Activated T-helper 2 cell treated with anti-CD3 and anti-CD28 coated beads, Interferon-gamma antibody, Interleukin-2, Interleukin-4, amounts not matched to agents 10 μg/mL and 5 μg/mL and 100 μg/mL, durations not matched to agents 14 hours and 24 hours and 36 hours (primary cell): ENCODE data around the gene ZBTB17. TPM values are rescaled to one million over a fixed set of nuclear protein-coding genes. Genes with fewer than 3 reads are reported as not detected.
"Not testable (repeated sequence)": the region's sequence is repeated elsewhere in the genome, so short reads cannot be mapped to it uniquely, and the experiment has no call there.

Experiments used
- DNase-seq: peaks from one replicate; pipeline ENCODE4 v3.0.0; 2021; ENCODE audit warnings: low spot score
- H3K27ac Mint-ChIP-seq: one replicate; pipeline ENCODE4 v1.8.0; 2021; ENCODE audit warnings: mixed read lengths
- H3K27me3 Mint-ChIP-seq: one replicate; pipeline ENCODE4 v1.8.0; 2021; ENCODE audit warnings: low read depth, mixed read lengths
- H3K36me3 Mint-ChIP-seq: one replicate; pipeline ENCODE4 v1.8.0; 2021; ENCODE audit warnings: low read depth, mixed read lengths
- H3K4me1 Mint-ChIP-seq: one replicate; pipeline ENCODE4 v1.8.0; 2021; ENCODE audit warnings: low read depth, mixed read lengths
- H3K4me3 Mint-ChIP-seq: one replicate; pipeline ENCODE4 v1.8.0; 2021; ENCODE audit warnings: low read depth, mild to moderate bottlenecking, moderate library complexity, mixed read lengths
- H3K9me3 Mint-ChIP-seq: one replicate; pipeline ENCODE4 v1.8.0; 2021; ENCODE audit warnings: mixed read lengths
- intact Hi-C: fragments of 100-400 bp; cut with micrococcal nuclease; formaldehyde crosslinking; loops from one replicate; pipeline ENCODE4 v1.15.1; 2023
- total RNA-seq: library from RNA; stranded (reverse); gene quantifications from 2 replicates; pipeline ENCODE4 v1.2.3, GENCODE V29; 2022

The ZBTB17 gene
- total RNA-seq, 1 donor from 2014 or later = 67.8 TPM

DNA sequence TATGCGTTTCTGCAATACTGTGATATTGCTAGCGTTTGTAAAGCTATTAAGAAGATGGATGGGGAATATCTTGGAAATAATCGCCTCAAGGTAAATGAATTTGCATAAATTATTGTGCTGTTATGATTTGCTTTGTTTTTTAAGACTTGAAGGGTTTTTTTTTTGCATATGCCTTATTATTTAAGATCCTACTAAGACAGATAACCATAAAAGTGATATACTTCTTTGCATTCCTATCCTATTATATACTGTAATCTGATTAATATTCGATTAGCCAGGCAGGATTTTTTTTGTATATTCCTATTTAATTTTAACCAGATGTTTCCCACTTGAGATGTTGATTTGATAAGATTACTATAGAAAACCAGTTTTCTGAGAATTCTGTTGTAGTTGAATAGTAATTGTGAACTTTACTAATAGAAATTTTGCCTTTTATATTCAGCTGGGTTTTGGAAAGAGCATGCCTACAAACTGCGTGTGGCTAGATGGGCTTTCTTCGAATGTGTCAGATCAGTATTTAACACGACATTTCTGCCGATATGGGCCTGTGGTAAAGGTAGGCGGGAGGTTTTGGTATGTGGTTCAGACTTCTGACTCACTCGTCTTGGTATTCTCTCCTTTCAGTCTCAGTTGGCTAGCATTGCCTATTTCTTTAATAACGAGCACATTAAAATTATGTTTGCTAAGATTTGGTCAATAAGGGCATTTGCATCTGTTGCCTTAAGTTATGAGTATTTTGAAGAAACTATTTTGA, 56.8 kb downstream of the ZBTB17 start:
- peak overlapping the region; percentile 55 for H3K4me3 Mint-ChIP-seq
- no peaks in the 10 kb centered on the region for H3K9me3 Mint-ChIP-seq
- DNase-seq = peak; percentile 56
- peaks cover 81% of the 10 kb centered on the region for H3K36me3 Mint-ChIP-seq
- intact Hi-C loops = loop anchor here (1.0 to 2.0 kb wide), 4 partner anchors 30 to 86 kb away; no protein-coding TSS in a partner anchor
- no peaks in the 10 kb centered on the region for H3K27me3 Mint-ChIP-seq
- H3K4me1 Mint-ChIP-seq = peaks cover 36% of the 10 kb centered on the region
- H3K27ac Mint-ChIP-seq = peak overlapping the region; percentile 69

DNA sequence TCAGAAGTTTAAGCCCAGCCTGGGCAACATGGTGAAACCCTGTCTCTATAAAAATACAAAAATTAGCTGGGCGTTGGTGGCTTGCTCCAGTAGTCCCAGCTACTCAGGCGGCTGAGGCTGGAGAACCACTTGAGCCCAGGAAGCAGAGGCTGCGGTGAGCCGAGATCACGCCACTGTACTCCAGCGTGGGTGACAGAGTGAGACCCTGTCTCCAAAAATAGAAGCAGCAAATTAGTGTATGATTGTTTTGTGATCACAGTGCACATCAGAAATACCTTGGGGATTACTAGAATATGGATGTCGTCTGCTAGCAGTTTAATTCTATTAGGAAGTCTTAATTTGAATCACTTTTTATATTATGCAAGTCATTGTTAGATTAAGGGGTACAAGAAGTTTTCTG, 59.0 kb downstream of the ZBTB17 start:
- Mint-ChIP-seq H3K27me3 (no peaks in the 10 kb centered on the region), H3K4me3 (no peak overlapping the region), H3K36me3 (peaks cover 80% of the 10 kb centered on the region), H3K27ac (no peak overlapping the region), H3K9me3 (no peaks in the 10 kb centered on the region), H3K4me1 (peaks cover 34% of the 10 kb centered on the region)
- no peak for DNase-seq
- intact Hi-C loops = no loop called here

- Mint-ChIP-seq H3K27ac (peak overlapping the region; percentile 40), H3K4me3 (peak overlapping the region; percentile 51), H3K4me1 (peaks cover 32% of the 10 kb centered on the region), H3K9me3 (no peaks in the 10 kb centered on the region), H3K36me3 (peaks cover 79% of the 10 kb centered on the region), H3K27me3 (no peaks in the 10 kb centered on the region)
- intact Hi-C loops = no loop called here
- no peak for DNase-seq
Measured at GRCh38 chr1:15916417-15916816, 59.5 kb downstream of the ZBTB17 start.

GRCh38 chr1:15915991-15916390, 59.9 kb downstream of the ZBTB17 start:
- Mint-ChIP-seq H3K36me3 (peaks cover 79% of the 10 kb centered on the region), H3K4me1 (peaks cover 30% of the 10 kb centered on the region), H3K27ac (peak overlapping the region; percentile 33), H3K27me3 (no peaks in the 10 kb centered on the region), H3K4me3 (peak overlapping the region; percentile 47), H3K9me3 (no peaks in the 10 kb centered on the region)
- DNase-seq = no peak
- intact Hi-C loops = no loop called here

DNA sequence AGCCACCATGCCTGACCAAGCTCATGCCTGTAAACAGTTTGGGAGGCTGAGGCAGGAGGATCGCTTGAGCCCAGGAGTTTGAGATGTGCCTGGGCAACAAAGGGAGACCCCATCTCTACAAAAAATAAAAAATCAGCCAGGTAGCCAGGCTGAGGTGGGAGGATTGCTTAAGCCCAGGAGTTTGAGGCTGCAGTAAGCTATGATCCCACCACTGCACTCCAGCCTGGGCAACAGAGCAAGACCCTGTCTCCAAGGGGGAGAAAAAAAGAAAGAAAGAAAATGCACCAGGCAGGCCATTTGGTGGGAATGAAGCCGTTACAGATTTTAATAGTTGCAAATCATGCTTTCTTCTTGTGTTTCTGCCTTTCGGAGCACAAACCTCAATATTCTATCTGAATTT, 62.3 kb downstream of the ZBTB17 start:
- H3K4me1 Mint-ChIP-seq = peaks cover 20% of the 10 kb centered on the region
- H3K27me3 Mint-ChIP-seq, intact Hi-C loops, H3K4me3 Mint-ChIP-seq, H3K27ac Mint-ChIP-seq, H3K9me3 Mint-ChIP-seq, DNase-seq: not testable (repeated sequence)
- peaks cover 78% of the 10 kb centered on the region for H3K36me3 Mint-ChIP-seq

- H3K36me3 Mint-ChIP-seq = peaks cover 71% of the 10 kb centered on the region
- H3K4me3 Mint-ChIP-seq = no peak overlapping the region
- intact Hi-C loops = no loop called here
- no peaks in the 10 kb centered on the region for H3K9me3 Mint-ChIP-seq
- DNase-seq = no peak
- no peak overlapping the region for H3K27ac Mint-ChIP-seq
- no peaks in the 10 kb centered on the region for H3K27me3 Mint-ChIP-seq
- H3K4me1 Mint-ChIP-seq = peaks cover 10% of the 10 kb centered on the region
Measured at GRCh38 chr1:15911927-15912326, 64.0 kb downstream of the ZBTB17 start.

GRCh38 chr1:15911141-15911540, 64.8 kb downstream of the ZBTB17 start:
- no peaks in the 10 kb centered on the region for H3K27me3 Mint-ChIP-seq
- intact Hi-C loops = no loop called here
- no peak overlapping the region for H3K27ac Mint-ChIP-seq
- no peaks in the 10 kb centered on the region for H3K9me3 Mint-ChIP-seq
- no peak overlapping the region for H3K4me3 Mint-ChIP-seq
- H3K36me3 Mint-ChIP-seq = peaks cover 66% of the 10 kb centered on the region
- H3K4me1 Mint-ChIP-seq = peaks cover 3% of the 10 kb centered on the region
- DNase-seq = no peak

- intact Hi-C loops = no loop called here
- DNase-seq = no peak
- H3K4me3 Mint-ChIP-seq = no peak overlapping the region
- no peaks in the 10 kb centered on the region for H3K9me3 Mint-ChIP-seq
- H3K36me3 Mint-ChIP-seq = peaks cover 45% of the 10 kb centered on the region
- no peaks in the 10 kb centered on the region for H3K27me3 Mint-ChIP-seq
- H3K27ac Mint-ChIP-seq = no peak overlapping the region
- H3K4me1 Mint-ChIP-seq = no peaks in the 10 kb centered on the region
Measured at GRCh38 chr1:15908597-15908996, 67.3 kb downstream of the ZBTB17 start.

DNA sequence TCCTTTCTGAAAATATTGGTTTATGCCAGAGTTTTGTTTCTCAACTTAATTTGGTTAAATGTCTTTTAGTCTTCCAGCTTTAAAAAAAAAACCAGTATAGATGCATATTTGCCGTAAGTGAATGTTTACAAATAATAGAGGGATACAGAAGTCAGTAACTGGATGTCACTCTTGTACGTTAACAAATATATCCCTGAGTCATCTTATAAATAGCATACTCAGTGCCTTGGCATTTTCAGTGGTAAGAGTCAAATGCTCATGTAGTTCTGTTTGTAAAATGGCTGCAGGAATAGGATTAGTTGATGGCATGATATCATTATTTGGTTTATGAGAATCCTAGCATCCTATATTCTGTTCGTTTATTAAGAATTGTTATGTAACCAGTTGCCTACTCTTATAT, 73.0 kb downstream of the ZBTB17 start:
- Mint-ChIP-seq H3K4me3 (no peak overlapping the region), H3K9me3 (no peaks in the 10 kb centered on the region), H3K27ac (no peak overlapping the region), H3K27me3 (no peaks in the 10 kb centered on the region), H3K36me3 (peaks cover 22% of the 10 kb centered on the region), H3K4me1 (peaks cover 10% of the 10 kb centered on the region)
- no peak for DNase-seq
- intact Hi-C loops = no loop called here

DNA sequence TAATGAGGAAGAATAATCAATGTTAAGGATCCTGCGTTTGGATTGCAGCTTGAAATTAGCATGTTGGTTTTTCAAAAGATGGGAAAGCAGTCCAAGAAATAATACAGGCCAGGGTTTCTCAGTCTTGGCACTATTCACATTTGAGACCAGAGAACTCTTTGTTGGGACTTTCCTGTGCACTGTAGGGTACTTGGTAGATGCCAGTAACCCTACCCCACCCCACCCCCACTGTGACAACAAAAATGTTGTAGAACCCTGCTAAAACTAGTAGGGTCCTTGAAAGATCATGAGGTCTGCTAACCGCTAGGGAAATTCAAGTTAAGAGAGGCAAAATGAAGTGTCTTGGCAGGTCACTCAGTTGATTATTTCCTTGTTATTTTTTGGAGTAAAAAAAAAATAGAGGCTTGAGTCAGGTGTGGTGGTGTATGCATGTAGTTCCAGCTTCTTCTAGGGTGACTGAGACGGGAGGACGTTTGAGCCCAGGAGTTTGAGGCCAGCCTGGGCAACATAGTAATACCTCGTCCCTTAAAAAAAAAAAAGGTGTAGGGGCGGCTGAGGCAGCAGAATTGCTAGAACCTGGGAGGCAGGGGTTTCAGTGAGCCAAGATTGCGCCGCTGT, 75.1 kb downstream of the ZBTB17 start:
- intact Hi-C loops = no loop called here
- no peak for DNase-seq
- Mint-ChIP-seq H3K27ac (no peak overlapping the region), H3K36me3 (peaks cover 20% of the 10 kb centered on the region), H3K9me3 (no peaks in the 10 kb centered on the region), H3K4me1 (peaks cover 17% of the 10 kb centered on the region), H3K4me3 (no peak overlapping the region), H3K27me3 (no peaks in the 10 kb centered on the region)

DNA sequence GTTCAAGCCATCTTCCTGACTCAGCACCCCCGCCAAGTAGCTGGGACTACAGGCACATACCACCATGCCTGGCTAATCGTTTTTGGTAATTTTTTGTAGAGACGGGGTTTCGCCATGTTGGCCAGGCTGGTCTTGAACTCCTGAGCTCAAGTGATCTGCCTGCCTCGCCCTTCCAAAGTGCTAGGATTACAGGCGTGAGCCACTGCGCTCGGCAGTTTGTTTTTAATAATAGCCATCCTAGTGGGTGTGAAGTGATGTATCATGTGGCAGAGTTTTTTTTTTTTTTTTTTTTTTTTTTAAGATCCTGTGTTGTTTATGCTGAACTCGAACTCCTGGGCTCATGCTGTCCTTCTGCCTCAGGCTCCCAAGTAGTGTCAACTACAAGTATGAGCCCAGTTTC, 76.6 kb downstream of the ZBTB17 start:
- H3K36me3 Mint-ChIP-seq = peaks cover 24% of the 10 kb centered on the region
- H3K4me1 Mint-ChIP-seq = peaks cover 20% of the 10 kb centered on the region
- no peaks in the 10 kb centered on the region for H3K27me3 Mint-ChIP-seq
- H3K9me3 Mint-ChIP-seq = no peaks in the 10 kb centered on the region
- DNase-seq = no peak
- H3K27ac Mint-ChIP-seq = no peak overlapping the region
- H3K4me3 Mint-ChIP-seq = no peak overlapping the region
- intact Hi-C loops = no loop called here

DNA sequence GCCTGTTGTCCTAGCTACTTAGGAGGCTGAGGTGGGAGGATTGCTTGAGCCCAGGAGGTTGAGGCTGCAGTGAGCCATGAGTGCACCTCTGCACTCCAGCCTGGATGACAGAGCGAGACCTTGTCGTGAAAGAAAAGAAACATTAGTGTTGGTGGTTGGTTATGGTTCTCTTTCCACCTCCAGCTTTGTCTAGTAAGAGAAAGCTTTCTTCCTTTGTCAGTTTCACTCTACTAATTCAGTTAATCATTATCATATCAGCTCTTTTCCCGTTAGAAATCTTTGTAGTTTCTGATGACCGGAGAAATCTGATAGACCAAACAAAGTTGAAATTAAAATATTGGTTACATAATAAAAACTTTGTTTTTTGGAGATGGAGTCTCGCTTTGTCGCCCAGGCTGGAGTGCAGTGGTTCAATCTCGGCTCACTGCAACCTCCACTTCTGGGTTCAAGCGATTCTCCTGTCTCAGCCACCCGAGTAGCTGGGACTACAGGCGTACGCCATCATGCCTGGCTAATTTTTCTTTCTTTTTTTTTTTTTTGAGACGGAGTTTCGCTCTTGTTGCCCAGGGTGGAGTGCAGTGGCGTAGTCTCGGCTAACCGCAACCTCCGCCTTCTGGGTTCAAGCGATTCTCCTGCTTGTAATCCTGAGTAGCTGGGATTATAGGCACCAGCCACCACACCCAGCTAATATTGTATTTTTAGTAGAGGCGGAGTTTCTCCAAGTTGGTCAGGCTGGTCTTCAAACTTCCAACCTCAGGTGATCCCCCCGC, 78.9 kb downstream of the ZBTB17 start:
- intact Hi-C loops = not testable (repeated sequence)

GRCh38 chr1:15895233-15895632, 80.7 kb downstream of the ZBTB17 start:
- no peak overlapping the region for H3K27ac Mint-ChIP-seq
- no peaks in the 10 kb centered on the region for H3K9me3 Mint-ChIP-seq
- intact Hi-C loops = no loop called here
- peaks cover 28% of the 10 kb centered on the region for H3K4me1 Mint-ChIP-seq
- H3K4me3 Mint-ChIP-seq = no peak overlapping the region
- peaks cover 34% of the 10 kb centered on the region for H3K36me3 Mint-ChIP-seq
- DNase-seq = no peak
- H3K27me3 Mint-ChIP-seq = no peaks in the 10 kb centered on the region

More for the DNA sequence above, 78.9 kb downstream of the ZBTB17 start:
- DNase-seq, H3K27me3 Mint-ChIP-seq, H3K4me3 Mint-ChIP-seq, H3K9me3 Mint-ChIP-seq, H3K27ac Mint-ChIP-seq: not testable (repeated sequence)
- Mint-ChIP-seq H3K4me1 (peaks cover 25% of the 10 kb centered on the region), H3K36me3 (peaks cover 29% of the 10 kb centered on the region)
